B cell (primary cell): ENCODE data around the gene LRRC7.

Experiments
- CTCF ChIP-seq: fragments of 200-600 bp; IDR thresholded peaks from one replicate; pipeline ENCODE4 v1.8.0; 2022; ENCODE audit warnings: antibody characterized with exemption, mild to moderate bottlenecking
- EZH2 ChIP-seq: IDR thresholded peaks from 2 replicates; pipeline ENCODE4 v1.6.1; 2012; ENCODE audit warnings: borderline replicate concordance, low read depth, mild to moderate bottlenecking, moderate library complexity, low read length; ENCODE audit not compliant: insufficient read depth, poor library complexity, severe bottlenecking

GRCh38 chr1:69613414-69613813 is 45.7 kb downstream of the LRRC7 start:
- TF ChIP-seq CTCF (no peak), EZH2 (no peak)
